IMR-90 (cell line): Measurements from ENCODE around the gene SLC4A5.

Experiments used
- BHLHE40 ChIP-seq: fragments of 150-350 bp; IDR thresholded peaks from 2 replicates; pipeline ENCODE4 v1.6.1; 2016; ENCODE audit warnings: mild to moderate bottlenecking, low read depth, low read length
- CEBPB ChIP-seq: IDR thresholded peaks from 2 replicates; pipeline ENCODE4 v1.6.1; 2012; ENCODE audit warnings: low read depth, low read length, improper control_type of control experiment
- CHD1 ChIP-seq: IDR thresholded peaks from 2 replicates; pipeline ENCODE4 v1.6.1; 2012; ENCODE audit warnings: low read depth, low read length, improper control_type of control experiment
- FOS ChIP-seq: fragments of 150-350 bp; IDR thresholded peaks from 2 replicates; pipeline ENCODE4 v1.6.1; 2016; ENCODE audit warnings: low read depth, low read length
- MAFK ChIP-seq: IDR thresholded peaks from 2 replicates; pipeline ENCODE4 v1.6.1; 2012; ENCODE audit warnings: low read depth, low read length, improper control_type of control experiment
- MAZ ChIP-seq: IDR thresholded peaks from 2 replicates; pipeline ENCODE4 v1.6.1; 2012; ENCODE audit warnings: low read depth, mild to moderate bottlenecking, low read length, improper control_type of control experiment, moderate library complexity, borderline replicate concordance
- MXI1 ChIP-seq: IDR thresholded peaks from 2 replicates; pipeline ENCODE4 v1.6.1; 2012; ENCODE audit warnings: low read depth, mild to moderate bottlenecking, low read length, moderate library complexity, borderline replicate concordance
- POLR2A ChIP-seq: IDR thresholded peaks from 2 replicates; pipeline ENCODE4 v1.6.1; 2012; ENCODE audit warnings: mild to moderate bottlenecking, low read depth, low read length
- RAD21 ChIP-seq: IDR thresholded peaks from 2 replicates; pipeline ENCODE4 v1.6.1; 2012; ENCODE audit warnings: low read length, improper control_type of control experiment
- RFX5 ChIP-seq: IDR thresholded peaks from 2 replicates; pipeline ENCODE4 v1.8.0; 2012; ENCODE audit warnings: low read depth, mild to moderate bottlenecking, low read length, moderate library complexity
- SMC3 ChIP-seq: fragments of 150-350 bp; IDR thresholded peaks from 2 replicates; pipeline ENCODE4 v1.6.1; 2016; ENCODE audit warnings: low read depth, mild to moderate bottlenecking, antibody characterized with exemption, low read length, moderate library complexity
- USF2 ChIP-seq: fragments of 150-350 bp; IDR thresholded peaks from 2 replicates; pipeline ENCODE4 v1.6.1; 2017; ENCODE audit warnings: mild to moderate bottlenecking, antibody characterized with exemption, low read length, low read depth
- TF ChIP-seq, protein P1 (sequence below): conservative IDR thresholded peaks from 2 replicates; pipeline ENCODE4 v1.5.1; 2012; ENCODE audit warnings: mild to moderate bottlenecking, low read depth, low read length, improper control_type of control experiment

GRCh38 chr2:74302865-74303264, 40.4 kb downstream of the SLC4A5 start:
- no peak for TF ChIP-seq POLR2A
- TF ChIP-seq, protein P1, sequence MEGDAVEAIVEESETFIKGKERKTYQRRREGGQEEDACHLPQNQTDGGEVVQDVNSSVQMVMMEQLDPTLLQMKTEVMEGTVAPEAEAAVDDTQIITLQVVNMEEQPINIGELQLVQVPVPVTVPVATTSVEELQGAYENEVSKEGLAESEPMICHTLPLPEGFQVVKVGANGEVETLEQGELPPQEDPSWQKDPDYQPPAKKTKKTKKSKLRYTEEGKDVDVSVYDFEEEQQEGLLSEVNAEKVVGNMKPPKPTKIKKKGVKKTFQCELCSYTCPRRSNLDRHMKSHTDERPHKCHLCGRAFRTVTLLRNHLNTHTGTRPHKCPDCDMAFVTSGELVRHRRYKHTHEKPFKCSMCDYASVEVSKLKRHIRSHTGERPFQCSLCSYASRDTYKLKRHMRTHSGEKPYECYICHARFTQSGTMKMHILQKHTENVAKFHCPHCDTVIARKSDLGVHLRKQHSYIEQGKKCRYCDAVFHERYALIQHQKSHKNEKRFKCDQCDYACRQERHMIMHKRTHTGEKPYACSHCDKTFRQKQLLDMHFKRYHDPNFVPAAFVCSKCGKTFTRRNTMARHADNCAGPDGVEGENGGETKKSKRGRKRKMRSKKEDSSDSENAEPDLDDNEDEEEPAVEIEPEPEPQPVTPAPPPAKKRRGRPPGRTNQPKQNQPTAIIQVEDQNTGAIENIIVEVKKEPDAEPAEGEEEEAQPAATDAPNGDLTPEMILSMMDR, result no peak
- TF ChIP-seq RFX5, result no peak
- TF ChIP-seq RAD21, result no peak
- TF ChIP-seq MAFK, result no peak
- TF ChIP-seq FOS, result no peak
- no peak for TF ChIP-seq BHLHE40
- no peak for TF ChIP-seq MAZ
- TF ChIP-seq MXI1, result no peak
- TF ChIP-seq SMC3, result no peak
- no peak for TF ChIP-seq USF2
- TF ChIP-seq CHD1, result no peak
- no peak for TF ChIP-seq CEBPB
